Activated T-cell treated with anti-CD3 and anti-CD28 coated beads for 1 hour (primary cell): ENCODE data around the gene CBARP.

Experiments used
- DNase-seq: peaks from one replicate; pipeline ENCODE4 v3.0.0-alpha.2; 2020; ENCODE audit warnings: low read depth

Gene CBARP

DNA sequence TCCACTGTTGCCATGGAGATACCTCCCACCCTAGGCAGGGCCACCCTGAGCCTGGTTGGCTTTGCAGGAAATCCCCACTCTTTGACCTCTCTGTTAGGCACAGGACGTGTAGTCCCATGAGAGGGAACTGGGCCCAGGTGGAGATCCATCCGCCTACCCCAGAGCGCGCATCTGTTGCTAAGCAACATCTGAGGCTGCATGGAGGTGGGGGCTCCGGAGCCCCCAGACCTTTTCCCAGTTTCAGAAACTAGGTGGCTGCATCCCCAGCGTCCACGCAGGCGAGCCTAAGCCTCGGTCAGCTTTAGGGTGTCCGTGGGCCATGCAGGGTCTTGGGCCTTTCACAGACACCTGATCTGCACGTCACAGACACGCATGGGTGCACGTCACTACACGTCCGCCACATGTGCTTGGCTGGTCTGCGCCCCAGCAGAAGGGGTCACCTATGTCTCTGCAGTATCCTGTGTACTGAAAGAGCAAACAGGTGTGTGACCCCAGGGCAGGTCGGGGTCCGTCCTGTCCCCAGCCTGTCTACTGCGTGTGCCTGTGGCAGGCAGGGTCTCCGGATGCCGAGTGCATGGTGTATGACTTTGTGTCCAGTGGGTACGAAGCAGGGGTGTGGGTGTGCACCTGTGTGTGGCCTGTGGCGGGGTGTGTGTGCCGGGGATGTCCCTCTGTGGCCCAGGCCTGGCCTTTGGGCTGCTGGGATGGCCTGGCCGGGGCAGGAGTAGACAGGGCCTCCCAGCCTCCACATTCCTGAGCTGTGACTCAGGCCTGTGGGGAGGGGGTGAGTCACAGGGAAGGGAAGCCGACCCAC, 27.2 kb upstream of the CBARP start:
- no peak for DNase-seq

DNA sequence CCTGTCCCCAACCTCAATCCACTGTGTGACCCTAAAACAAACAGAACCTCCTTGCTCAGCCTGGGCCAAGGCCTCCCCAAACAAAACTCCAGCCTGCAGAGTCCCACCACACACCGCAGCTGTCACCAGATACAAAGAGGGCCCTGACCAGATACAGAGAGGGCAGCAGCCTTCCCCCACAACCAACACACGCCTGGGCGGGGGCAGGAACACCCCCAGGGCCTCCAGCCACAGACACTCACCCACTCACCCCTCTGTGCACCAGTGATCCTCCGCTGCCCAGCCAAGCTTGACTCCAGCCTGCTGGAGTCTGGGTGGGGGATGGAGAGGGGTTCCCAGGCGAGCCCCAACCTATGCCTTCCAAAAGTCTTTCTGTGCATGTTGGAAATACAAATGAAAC, 25.4 kb upstream of the CBARP start:
- no peak for DNase-seq

DNA sequence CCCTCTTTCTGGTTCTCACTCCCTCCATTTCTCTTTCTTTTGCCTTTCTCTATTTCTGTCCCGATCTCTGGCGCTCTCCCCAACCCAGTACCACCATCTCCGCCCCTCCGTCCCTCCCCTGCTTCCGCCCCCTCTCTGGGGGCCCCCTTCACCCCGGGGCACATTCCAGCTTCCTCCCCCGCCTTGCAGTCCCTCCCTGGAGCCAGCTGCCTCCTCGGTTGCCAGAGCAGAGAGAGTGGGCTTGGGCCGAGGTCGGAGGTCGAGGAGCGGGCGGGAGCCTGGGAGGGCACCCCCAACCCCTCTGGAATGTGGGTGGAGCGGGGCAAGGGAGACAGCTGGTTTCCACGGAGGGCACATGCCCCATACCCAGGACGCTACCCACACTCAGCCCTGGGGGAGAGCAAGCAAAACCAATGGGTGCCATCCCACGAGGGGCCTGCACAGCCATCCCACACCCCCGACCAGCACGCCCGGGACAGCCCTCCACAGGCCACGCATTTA, 24.9 kb upstream of the CBARP start:
- no peak for DNase-seq

GRCh38 chr19:1261798-1262622, 24.2 kb upstream of the CBARP start:
- no peak for DNase-seq

- no peak for DNase-seq
Observed at GRCh38 chr19:1261538-1261797, 23.7 kb upstream of the CBARP start.

GRCh38 chr19:1260749-1261537, 23.1 kb upstream of the CBARP start:
- DNase-seq, result peak; percentile 96

DNA sequence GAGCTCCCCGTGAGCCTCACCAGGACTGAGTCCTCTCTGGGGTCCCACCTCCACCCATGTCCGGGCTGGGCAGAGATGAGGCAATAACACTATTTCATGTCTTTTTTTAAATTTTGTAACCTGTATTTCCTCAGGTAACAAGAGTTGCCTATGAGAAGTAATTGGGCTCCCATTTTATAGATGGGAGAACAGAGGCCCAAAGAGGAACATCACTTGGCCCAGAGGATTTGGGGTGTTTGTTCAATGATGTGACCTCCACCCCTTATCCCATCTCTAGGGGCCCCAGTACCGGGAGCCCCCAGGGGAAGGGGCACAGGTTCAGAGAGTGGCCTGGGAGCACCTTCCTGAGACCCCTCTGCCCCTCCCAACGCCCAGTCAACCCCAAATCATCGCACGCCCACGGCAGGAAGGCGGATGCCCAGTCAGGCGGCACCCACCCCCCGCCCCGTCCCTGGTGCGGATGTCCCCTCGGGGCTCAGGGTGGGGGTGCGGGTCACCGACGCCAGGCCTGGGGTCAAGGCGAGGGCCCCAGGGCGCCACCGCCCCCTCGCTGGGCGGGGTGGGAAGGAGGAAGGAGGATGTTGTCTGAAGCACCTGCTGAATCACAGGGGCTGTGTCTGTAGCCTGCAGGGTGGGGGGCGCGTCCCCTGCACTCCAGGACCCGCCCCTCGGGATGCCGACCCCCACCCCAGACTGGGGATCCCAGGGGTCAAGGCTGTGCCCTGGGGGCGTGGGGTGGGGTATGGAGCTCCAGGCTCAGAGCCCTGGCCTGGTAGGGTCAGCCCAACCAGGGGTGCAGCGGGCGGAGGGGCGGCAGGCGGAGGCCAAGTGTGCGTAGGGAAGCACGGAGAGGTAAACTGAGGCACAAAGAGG, 22.3 kb upstream of the CBARP start:
- DNase-seq, result no peak

GRCh38 chr19:1259206-1259875, 21.5 kb upstream of the CBARP start:
- DNase-seq, result peak; percentile 50

DNA sequence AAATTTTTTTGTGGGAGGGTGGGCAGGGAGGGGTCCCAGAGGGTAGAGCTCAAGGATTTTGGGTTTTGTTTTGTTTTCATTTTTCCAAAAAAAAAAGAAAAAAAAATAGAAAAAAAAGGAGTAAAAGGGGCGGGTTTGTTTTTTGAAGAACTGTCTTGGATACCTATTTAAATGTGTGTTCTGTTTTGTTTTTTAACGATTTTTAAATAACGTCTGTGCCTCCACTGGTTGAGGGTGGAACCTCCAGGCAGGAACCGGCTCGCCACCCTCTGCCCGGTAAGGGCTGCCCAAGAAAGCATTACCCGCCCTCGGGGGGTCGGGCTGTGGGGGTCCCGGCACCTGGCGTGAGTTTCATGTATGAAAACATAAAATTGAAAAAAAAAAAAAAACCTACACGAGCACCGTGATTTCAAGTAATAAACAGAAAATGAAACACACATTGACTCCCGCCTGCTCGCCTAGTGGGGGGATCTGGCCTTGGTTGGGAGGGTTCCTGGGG, 21.0 kb upstream of the CBARP start:
- no peak for DNase-seq

DNA sequence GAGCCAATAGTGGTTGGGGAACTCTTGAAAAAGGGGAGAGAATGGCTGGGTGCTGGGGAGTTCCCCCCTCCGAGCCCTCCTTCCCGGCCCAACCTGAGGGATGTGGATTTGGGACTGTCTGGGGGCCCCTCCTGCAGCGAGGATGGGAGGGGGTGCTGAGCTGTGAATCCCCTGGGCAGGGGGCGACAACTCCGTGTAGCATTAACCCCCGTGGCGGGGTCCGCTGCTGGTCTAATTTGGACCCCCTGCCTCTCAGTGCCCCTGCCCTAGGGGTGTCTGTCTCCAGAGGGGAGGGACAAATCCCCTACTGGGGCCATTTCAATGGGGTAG, 20.3 kb upstream of the CBARP start:
- DNase-seq, result no peak

DNA sequence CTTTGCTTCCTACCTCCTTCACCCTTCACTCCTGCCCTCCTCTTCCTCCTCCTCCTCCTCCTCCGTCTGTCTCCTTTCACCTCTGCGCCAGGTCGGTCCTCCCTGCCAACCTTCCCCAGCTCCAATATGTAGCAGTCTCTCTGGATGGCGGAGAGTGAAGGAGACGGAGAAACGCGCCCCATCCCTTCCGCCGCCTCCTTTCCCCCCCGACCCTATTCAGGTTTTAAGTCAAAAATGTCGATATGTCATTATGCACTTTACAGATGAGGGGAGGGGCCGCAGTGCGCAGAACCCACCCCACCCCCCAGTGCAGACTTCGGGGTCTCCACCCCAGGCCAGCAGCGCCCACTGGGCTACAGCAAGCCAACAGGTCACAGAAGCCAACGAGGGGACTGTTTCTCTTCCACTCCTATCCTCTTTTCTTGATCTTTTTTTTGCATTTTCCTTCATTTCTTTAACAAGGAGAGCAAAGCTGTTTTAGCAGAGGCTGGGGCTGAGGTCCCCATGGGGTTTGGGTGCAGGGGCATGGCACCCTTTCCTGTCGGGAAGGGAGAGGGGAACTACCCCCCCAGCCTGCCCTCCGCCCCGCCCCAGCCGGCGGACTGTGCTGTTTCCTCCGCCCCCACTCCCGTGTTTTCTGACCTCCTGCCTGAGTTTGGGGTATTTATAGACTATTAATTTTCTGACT, 19.8 kb upstream of the CBARP start:
- no peak for DNase-seq

- no peak for DNase-seq
Observed at GRCh38 chr19:1256646-1257474, 19.1 kb upstream of the CBARP start.

DNA sequence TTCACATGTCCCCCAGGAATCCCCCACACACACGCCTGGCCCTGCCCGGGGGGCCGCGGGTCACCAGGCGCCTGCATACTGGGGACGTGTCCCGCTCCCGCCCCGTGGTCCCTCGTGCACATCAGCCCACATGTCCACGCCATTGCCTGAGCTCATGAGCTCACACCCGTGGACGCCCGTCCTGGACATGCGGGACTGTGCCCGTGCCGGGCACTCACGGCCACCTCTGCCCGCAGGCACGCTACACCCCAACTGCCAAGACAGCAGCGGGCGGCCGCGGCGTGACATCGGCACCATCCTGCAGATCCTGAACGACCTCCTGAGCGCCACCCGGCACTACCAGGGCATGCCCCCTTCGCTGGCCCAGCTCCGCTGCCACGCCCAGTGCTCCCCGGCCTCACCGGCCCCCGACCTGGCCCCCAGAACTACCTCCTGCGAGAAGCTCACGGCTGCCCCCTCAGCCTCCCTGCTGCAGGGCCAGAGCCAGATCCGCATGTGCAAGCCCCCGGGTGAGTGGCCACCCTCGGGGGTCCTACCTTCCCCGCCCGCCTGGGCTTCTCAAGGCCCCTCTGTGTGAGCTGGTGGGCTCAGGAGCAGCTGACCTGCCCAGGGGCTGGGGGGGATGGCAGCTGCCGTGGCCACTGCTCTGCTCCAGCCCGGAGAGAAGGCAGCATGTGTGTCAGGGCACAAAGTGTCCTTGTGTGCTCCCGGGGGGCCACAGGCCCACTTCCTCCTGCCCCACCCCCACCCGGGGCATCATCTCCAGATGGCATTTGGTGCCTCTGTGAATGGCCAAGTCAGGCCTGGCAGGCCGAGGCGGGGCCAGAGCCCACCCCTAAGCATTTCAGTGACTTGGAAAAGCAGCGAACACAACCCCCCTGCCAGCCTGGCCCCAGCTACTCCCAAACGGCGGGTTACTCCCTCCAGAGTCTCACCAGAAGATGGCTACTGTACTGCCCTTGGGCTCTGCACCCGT, 17.7 kb upstream of the CBARP start:
- DNase-seq, result no peak

DNA sequence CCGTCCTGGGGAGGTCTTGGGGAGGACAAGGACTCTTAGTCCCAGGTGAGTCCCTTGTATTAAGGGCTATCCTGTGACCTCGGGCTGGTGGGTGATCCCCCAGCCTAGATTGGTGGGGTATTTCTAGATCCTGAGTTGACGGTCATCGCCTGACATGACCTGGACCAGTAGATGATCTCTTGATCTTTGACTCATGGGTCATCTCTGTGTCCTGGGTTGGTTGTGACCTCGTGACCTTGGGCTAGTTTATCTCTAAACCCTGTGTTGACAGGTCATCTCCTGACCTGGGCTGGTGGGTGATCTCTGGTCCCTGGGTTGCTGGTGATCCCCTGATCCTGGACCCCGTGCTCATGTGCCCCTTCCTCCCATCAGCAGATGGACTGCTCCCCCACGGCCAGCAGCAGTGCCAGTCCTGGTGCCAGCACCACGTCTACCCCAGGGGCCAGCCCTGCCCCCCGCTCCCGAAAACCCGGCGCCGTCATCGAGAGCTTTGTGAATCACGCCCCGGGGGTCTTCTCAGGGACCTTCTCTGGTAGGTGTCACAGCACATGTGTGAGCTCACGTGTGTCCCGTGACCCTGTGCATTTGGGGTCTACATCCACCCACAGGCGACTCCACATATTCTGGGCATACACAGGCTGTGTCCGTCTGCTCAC, 16.9 kb upstream of the CBARP start:
- no peak for DNase-seq

DNA sequence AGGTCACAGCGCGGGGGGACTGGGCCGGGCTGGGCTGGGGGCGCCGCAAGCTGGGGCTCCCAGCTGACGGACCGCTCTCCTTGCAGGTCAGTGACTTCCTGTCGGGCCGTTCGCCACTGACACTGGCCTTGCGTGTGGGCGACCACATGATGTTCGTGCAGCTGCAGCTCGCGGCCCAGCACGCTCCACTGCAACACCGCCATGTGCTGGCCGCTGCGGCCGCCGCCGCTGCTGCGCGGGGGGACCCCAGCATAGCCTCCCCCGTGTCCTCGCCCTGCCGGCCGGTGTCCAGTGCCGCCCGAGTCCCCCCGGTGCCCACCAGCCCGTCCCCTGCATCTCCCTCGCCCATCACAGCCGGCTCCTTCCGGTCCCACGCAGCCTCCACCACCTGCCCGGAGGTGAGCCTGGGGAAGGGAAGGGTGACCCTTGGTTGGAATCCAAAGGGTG, 16.3 kb upstream of the CBARP start:
- no peak for DNase-seq

- no peak for DNase-seq
Observed at GRCh38 chr19:1253514-1254080, 15.8 kb upstream of the CBARP start.

GRCh38 chr19:1252821-1253513, 15.2 kb upstream of the CBARP start:
- DNase-seq, result peak; percentile 61
